ENCODE measurements around the gene RINL. TPM values are rescaled to one million over a fixed set of nuclear protein-coding genes. Genes with fewer than 3 reads are reported as not detected.

Gene RINL
- 10 to 100 TPM; 92.6 to 100.0 TPM for total RNA-seq

GRCh38 chr19:38877781-38878574, at the start of gene RINL:
TSS of gene RINL (minus strand) at chr19:38878275. CDS start at chr19:38876742, 1,533 bp downstream.
- Mint-ChIP-seq H3K9me3 (no peaks in the 10 kb centered on the region), H3K27me3 (no peaks in the 10 kb centered on the region), H3K27ac (peak within 1 kb of the TSS; percentile 99), H3K4me1 (ENCODE audit: low read depth) (peaks cover 33% of the 10 kb centered on the region), H3K36me3 (peaks cover 11% of the 10 kb centered on the region), H3K4me3 (peak within 1 kb of the TSS; percentile 98)
- ChIA-PET CTCF (interaction anchor here (0.7 to 4.9 kb wide), 8 partner anchors 8 to 108 kb away, joined by 3 to 51 read pairs (median 5); partner anchors contain the start of genes MRPS12 and SARS2), POLR2A (interaction anchor here (1.2 to 2.1 kb wide), 6 partner anchors 9 to 46 kb away, joined by 4 to 10 read pairs (median 5); partner anchors contain the start of genes ECH1, NFKBIB and SIRT2)
- peak; percentile 84 for DNase-seq
- intact Hi-C loops (cut with micrococcal nuclease): no loop called here

GRCh38 chr19:38924388-38924787, 46.3 kb upstream of the RINL start:
- peaks cover 14% of the 10 kb centered on the region for H3K4me1 Mint-ChIP-seq (ENCODE audit: low read depth)
- DNase-seq: no peak
- no peaks in the 10 kb centered on the region for H3K9me3 Mint-ChIP-seq
- intact Hi-C loops (cut with micrococcal nuclease): no loop called here
- ChIA-PET POLR2A (no interaction called here), CTCF (interaction anchor here (0.6 kb wide), 1 partner anchor 38 kb away, joined by 3 read pairs; no protein-coding TSS in a partner anchor)
- no peak overlapping the region for H3K27ac Mint-ChIP-seq
- H3K27me3 Mint-ChIP-seq: no peaks in the 10 kb centered on the region
- H3K36me3 Mint-ChIP-seq: peaks cover 17% of the 10 kb centered on the region
- no peak overlapping the region for H3K4me3 Mint-ChIP-seq

GRCh38 chr19:38922482-38922881, 44.4 kb upstream of the RINL start:
- Mint-ChIP-seq H3K27ac (no peak overlapping the region), H3K36me3 (peaks cover 17% of the 10 kb centered on the region), H3K9me3 (no peaks in the 10 kb centered on the region), H3K4me3 (no peak overlapping the region), H3K27me3 (no peaks in the 10 kb centered on the region), H3K4me1 (ENCODE audit: low read depth) (no peaks in the 10 kb centered on the region)
- POLR2A ChIA-PET: no interaction called here
- no peak for DNase-seq
- CTCF ChIA-PET: no interaction called here
- intact Hi-C loops (cut with micrococcal nuclease): no loop called here

GRCh38 chr19:38921420-38922274, 43.6 kb upstream of the RINL start:
- DNase-seq: no peak
- ChIA-PET POLR2A (no interaction called here), CTCF (interaction anchor here (0.7 kb wide), 1 partner anchor 74 kb away, joined by 3 read pairs; no protein-coding TSS in a partner anchor)
- Mint-ChIP-seq H3K27ac (no peak overlapping the region), H3K9me3 (no peaks in the 10 kb centered on the region), H3K4me3 (no peak overlapping the region), H3K4me1 (ENCODE audit: low read depth) (no peaks in the 10 kb centered on the region), H3K27me3 (no peaks in the 10 kb centered on the region), H3K36me3 (peaks cover 17% of the 10 kb centered on the region)
- intact Hi-C loops (cut with micrococcal nuclease): no loop called here

GRCh38 chr19:38920602-38921419, 42.7 kb upstream of the RINL start:
- no peak for DNase-seq
- Mint-ChIP-seq H3K27ac (no peak overlapping the region), H3K27me3 (no peaks in the 10 kb centered on the region), H3K4me3 (no peak overlapping the region), H3K9me3 (no peaks in the 10 kb centered on the region), H3K36me3 (peaks cover 17% of the 10 kb centered on the region), H3K4me1 (ENCODE audit: low read depth) (no peaks in the 10 kb centered on the region)
- intact Hi-C loops (cut with micrococcal nuclease): no loop called here
- POLR2A ChIA-PET: no interaction called here
- CTCF ChIA-PET: interaction anchor here (0.7 kb wide), 1 partner anchor 73 kb away, joined by 3 read pairs; no protein-coding TSS in a partner anchor

- ChIA-PET CTCF (interaction anchor here (0.8 to 2.1 kb wide), 2 partner anchors 10 to 32 kb away, joined by 3 to 6 read pairs; partner anchors contain the start of genes MRPS12 and SARS2), POLR2A (interaction anchor here (0.6 kb wide), 1 partner anchor 90 kb away, joined by 3 read pairs; no protein-coding TSS in a partner anchor)
- Mint-ChIP-seq H3K4me3 (no peak overlapping the region), H3K4me1 (ENCODE audit: low read depth) (no peaks in the 10 kb centered on the region), H3K9me3 (no peaks in the 10 kb centered on the region), H3K27me3 (no peaks in the 10 kb centered on the region), H3K36me3 (peaks cover 15% of the 10 kb centered on the region), H3K27ac (no peak overlapping the region)
- DNase-seq: no peak
- intact Hi-C loops (cut with micrococcal nuclease): no loop called here
These were observed 41.9 kb upstream of the RINL start for GRCh38 chr19:38919837-38920601.

GRCh38 chr19:38918526-38918925, 40.5 kb upstream of the RINL start:
- ChIA-PET CTCF (interaction anchor here (2.0 to 2.1 kb wide), 2 partner anchors 11 to 12 kb away, joined by 4 to 6 read pairs; partner anchors contain the start of genes MRPS12 and SARS2), POLR2A (no interaction called here)
- Mint-ChIP-seq H3K4me1 (ENCODE audit: low read depth) (no peaks in the 10 kb centered on the region), H3K36me3 (peaks cover 8% of the 10 kb centered on the region), H3K27me3 (no peaks in the 10 kb centered on the region), H3K9me3 (no peaks in the 10 kb centered on the region), H3K4me3 (no peak overlapping the region), H3K27ac (no peak overlapping the region)
- intact Hi-C loops (cut with micrococcal nuclease): no loop called here
- no peak for DNase-seq

- Mint-ChIP-seq H3K4me1 (ENCODE audit: low read depth) (peaks cover 3% of the 10 kb centered on the region), H3K36me3 (peaks cover 8% of the 10 kb centered on the region), H3K9me3 (no peaks in the 10 kb centered on the region), H3K27me3 (no peaks in the 10 kb centered on the region), H3K4me3 (no peak overlapping the region), H3K27ac (no peak overlapping the region)
- ChIA-PET CTCF (interaction anchor here (2.0 to 2.1 kb wide), 2 partner anchors 11 to 12 kb away, joined by 4 to 6 read pairs; partner anchors contain the start of genes MRPS12 and SARS2), POLR2A (no interaction called here)
- no peak for DNase-seq
- intact Hi-C loops (cut with micrococcal nuclease): no loop called here
These were observed 39.9 kb upstream of the RINL start for GRCh38 chr19:38917921-38918491.

- no peak for DNase-seq
- no peak overlapping the region for H3K27ac Mint-ChIP-seq
- peaks cover 8% of the 10 kb centered on the region for H3K36me3 Mint-ChIP-seq
- peaks cover 7% of the 10 kb centered on the region for H3K4me1 Mint-ChIP-seq (ENCODE audit: low read depth)
- no peaks in the 10 kb centered on the region for H3K27me3 Mint-ChIP-seq
- no peak overlapping the region for H3K4me3 Mint-ChIP-seq
- H3K9me3 Mint-ChIP-seq: no peaks in the 10 kb centered on the region
- intact Hi-C loops (cut with micrococcal nuclease): no loop called here
- CTCF ChIA-PET: interaction anchor here (2.0 kb wide), 1 partner anchor 12 kb away, joined by 4 read pairs; no protein-coding TSS in a partner anchor
- POLR2A ChIA-PET: no interaction called here
These were observed 39.4 kb upstream of the RINL start for GRCh38 chr19:38917516-38917915.

GRCh38 chr19:38915329-38916321, 37.5 kb upstream of the RINL start:
- Mint-ChIP-seq H3K4me3 (no peak overlapping the region), H3K36me3 (no peaks in the 10 kb centered on the region), H3K4me1 (ENCODE audit: low read depth) (peaks cover 9% of the 10 kb centered on the region), H3K27ac (no peak overlapping the region), H3K27me3 (no peaks in the 10 kb centered on the region), H3K9me3 (no peaks in the 10 kb centered on the region)
- ChIA-PET CTCF (no interaction called here), POLR2A (no interaction called here)
- intact Hi-C loops (cut with micrococcal nuclease): no loop called here
- DNase-seq: no peak
